ENCODE data around the gene MIPEP.

Gene MIPEP

DNA sequence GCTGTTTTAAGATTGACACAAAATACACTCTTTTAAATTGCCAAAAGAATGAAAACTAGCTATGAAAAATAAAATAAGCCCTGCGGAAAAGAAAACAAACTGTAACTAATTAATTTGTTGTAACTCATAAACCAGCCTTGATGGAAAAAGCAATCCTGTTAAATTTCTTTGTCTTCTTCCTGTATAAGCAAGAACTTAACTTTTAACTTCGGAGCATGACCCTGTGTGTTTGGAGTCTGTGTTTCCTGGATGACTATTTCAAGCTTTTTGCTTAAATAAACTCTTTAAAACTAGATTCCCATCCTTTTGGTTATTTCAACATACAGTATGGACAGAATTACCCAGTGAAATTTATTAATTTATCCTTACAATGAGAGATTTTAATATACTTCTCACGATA is 196.4 kb downstream of the MIPEP start:
- no peak for DNase-seq (ENCODE audit: low read depth)
- TF ChIP-seq, protein P1, sequence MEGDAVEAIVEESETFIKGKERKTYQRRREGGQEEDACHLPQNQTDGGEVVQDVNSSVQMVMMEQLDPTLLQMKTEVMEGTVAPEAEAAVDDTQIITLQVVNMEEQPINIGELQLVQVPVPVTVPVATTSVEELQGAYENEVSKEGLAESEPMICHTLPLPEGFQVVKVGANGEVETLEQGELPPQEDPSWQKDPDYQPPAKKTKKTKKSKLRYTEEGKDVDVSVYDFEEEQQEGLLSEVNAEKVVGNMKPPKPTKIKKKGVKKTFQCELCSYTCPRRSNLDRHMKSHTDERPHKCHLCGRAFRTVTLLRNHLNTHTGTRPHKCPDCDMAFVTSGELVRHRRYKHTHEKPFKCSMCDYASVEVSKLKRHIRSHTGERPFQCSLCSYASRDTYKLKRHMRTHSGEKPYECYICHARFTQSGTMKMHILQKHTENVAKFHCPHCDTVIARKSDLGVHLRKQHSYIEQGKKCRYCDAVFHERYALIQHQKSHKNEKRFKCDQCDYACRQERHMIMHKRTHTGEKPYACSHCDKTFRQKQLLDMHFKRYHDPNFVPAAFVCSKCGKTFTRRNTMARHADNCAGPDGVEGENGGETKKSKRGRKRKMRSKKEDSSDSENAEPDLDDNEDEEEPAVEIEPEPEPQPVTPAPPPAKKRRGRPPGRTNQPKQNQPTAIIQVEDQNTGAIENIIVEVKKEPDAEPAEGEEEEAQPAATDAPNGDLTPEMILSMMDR (IDR thresholded peaks at IDR 0.05; ENCODE audit: low read depth, low read length, missing control alignments) = no peak
- no peak overlapping the region for H3K4me3 ChIP-seq (ENCODE audit: low read depth, low read length)

DNA sequence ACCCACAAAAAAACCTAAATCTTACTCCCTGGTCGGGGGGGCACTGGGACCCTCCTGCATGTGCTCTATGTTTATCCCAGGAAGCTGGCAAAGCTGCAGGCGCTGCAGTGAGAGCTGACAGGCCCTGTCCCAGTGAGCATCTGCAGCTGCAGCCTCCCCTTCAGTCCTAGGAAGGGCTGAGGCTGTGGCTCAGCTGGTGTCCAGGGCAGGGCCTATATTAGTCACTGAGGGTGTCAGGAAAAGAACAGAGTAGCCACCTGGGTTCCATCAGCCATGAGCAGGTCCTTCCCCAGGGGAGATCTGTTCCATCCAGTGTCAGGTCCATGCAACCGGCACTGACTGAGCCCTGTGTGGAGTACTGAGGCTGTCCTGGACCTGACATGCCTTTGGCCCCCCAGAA is 198.5 kb downstream of the MIPEP start:
- H3K4me3 ChIP-seq (ENCODE audit: low read depth, low read length) = no peak overlapping the region
- TF ChIP-seq, protein P1 (IDR thresholded peaks at IDR 0.05; ENCODE audit: low read depth, low read length, missing control alignments) = no peak
- no peak for DNase-seq (ENCODE audit: low read depth)

DNA sequence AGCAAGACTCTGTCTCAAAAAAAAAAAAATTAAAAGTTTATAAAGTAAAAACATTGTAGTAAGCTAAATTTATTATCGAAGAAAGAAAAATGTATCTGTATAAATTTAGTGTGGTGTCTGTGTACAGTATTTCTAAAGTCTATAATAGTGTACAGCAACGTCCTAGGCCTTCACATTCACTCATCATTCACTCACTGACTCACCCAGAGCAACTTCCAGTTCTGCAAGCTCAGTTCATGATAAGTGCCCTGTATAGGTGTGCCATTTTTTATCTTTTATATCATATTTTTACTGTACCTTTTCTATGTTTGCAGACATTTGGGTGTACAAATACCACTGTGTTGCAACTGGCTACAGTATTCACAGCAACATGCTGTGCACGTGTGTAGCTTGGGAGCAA is 200.9 kb downstream of the MIPEP start:
- TF ChIP-seq, protein P1 (IDR thresholded peaks at IDR 0.05; ENCODE audit: low read depth, low read length, missing control alignments) = no peak
- H3K4me3 ChIP-seq (ENCODE audit: low read depth, low read length) = no peak overlapping the region
- no peak for DNase-seq (ENCODE audit: low read depth)

DNA sequence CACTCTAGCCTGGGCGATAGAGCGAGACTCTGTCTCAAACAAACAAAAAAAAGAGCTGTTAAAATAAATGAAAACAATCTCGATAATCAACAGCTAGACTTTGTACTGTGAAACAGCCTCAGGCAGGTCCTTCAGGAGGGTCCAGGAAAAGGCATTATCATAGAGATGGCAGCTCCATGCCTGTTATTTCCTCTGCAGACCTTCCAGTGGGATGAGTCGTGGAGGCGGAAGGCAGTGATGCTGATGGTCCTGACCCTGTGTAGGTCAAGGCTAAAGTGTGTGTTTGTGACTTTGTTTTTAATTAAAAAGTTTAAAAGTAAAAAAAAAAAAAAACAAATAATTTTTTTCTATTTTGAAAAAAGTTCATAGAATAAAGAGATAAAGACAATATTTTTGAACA is 201.6 kb downstream of the MIPEP start:
- no peak overlapping the region for H3K4me3 ChIP-seq (ENCODE audit: low read depth, low read length)
- no peak for DNase-seq (ENCODE audit: low read depth)
- TF ChIP-seq, protein P1 (IDR thresholded peaks at IDR 0.05; ENCODE audit: low read depth, low read length, missing control alignments) = no peak

DNA sequence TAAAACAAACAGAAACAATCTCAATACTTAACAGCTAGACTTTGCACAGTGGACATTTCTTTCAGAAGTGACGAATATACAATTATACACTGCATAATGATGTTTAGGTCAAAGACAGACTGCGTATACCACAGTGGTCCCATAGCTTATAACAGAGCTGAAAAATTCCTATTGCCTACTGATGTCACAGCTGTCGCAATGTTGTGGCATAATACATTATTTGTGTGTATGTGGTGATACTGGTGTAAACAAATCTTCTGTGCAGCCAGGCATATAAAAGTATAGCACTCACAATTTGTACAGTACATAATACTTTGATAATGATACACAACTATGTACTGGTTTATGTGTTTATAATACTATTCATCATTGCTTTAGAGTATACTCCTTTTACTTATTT is 202.3 kb downstream of the MIPEP start:
- no peak overlapping the region for H3K4me3 ChIP-seq (ENCODE audit: low read depth, low read length)
- no peak for DNase-seq (ENCODE audit: low read depth)
- TF ChIP-seq, protein P1 (IDR thresholded peaks at IDR 0.05; ENCODE audit: low read depth, low read length, missing control alignments) = no peak

DNA sequence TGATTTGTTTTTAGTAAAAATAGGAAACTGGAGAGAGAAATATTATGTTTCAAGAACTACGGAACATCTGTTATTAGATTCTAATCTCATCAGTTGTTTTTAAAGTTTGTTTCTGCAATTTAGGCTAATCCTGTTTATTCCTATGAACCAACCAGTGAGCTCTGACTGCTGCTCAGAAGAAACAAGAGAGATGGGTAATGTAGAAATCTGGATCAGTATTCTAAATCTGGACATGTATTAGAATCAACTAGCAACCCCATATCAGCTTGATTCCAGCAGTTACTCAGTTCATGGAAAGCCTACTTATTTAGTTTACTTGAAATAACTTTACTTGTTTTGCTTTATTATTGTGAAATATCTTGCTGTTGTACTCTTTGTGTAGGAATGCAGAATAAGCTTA is 203.8 kb downstream of the MIPEP start:
- TF ChIP-seq, protein P1 (IDR thresholded peaks at IDR 0.05; ENCODE audit: low read depth, low read length, missing control alignments) = no peak
- no peak overlapping the region for H3K4me3 ChIP-seq (ENCODE audit: low read depth, low read length)
- no peak for DNase-seq (ENCODE audit: low read depth)

DNA sequence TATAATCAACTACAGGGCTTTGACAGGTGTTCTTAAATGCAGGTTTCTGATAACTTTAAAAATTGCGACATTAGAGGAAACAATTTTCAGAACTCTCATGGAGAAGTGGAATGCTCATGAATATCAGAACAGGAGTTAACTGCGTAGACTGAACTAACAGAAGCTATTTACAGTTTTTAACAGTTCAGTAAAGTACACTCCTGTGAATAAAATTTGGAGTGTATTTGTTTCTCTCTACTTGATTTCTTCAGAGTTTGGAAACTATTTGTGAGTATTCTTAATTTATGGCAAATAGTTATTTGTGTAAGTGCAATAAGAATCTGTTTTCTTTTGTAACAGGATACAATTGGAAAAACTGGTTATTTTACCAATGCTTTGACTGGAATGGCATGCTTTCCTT is 204.6 kb downstream of the MIPEP start:
- TF ChIP-seq, protein P1 (IDR thresholded peaks at IDR 0.05; ENCODE audit: low read depth, low read length, missing control alignments) = no peak
- no peak for DNase-seq (ENCODE audit: low read depth)

More for the DNA sequence above, 204.6 kb downstream of the MIPEP start:
- H3K4me3 ChIP-seq (ENCODE audit: low read depth, low read length) = no peak overlapping the region
